ENCODE results near the gene DPH3. TPM values are rescaled to one million over a fixed set of nuclear protein-coding genes. Genes with fewer than 3 reads are reported as not detected.

Gene DPH3
- total RNA-seq, 2 experiments from 2014 or later = 18.2 to 19.9 TPM

DNA sequence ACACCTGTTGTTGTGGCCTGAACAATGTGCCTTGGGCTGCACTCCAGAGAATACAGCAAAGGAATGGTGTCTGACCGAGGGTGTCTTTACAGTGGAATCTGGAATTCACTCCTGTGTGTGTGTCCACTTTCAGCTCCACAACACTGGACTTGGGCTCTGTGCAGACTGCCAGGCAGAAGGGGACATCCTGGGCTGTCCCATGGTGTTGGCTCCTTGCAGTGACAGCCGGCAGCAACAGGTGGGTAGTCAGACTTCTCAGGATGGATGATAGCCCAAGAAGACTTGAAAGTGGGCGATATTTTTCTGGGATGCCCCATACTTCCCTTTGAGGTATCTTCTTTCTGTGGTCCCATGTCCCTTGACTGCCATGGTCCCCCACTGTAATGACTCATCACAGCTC is 45.0 kb downstream of the DPH3 start:
- CTCF ChIA-PET = interaction anchor here (1.5 kb wide), 1 partner anchor 41 kb away, joined by 3 read pairs; no protein-coding TSS in a partner anchor
- no peaks in the 10 kb centered on the region for H3K36me3 Mint-ChIP-seq (ENCODE audit: low read depth)
- TF ChIP-seq, protein P1, sequence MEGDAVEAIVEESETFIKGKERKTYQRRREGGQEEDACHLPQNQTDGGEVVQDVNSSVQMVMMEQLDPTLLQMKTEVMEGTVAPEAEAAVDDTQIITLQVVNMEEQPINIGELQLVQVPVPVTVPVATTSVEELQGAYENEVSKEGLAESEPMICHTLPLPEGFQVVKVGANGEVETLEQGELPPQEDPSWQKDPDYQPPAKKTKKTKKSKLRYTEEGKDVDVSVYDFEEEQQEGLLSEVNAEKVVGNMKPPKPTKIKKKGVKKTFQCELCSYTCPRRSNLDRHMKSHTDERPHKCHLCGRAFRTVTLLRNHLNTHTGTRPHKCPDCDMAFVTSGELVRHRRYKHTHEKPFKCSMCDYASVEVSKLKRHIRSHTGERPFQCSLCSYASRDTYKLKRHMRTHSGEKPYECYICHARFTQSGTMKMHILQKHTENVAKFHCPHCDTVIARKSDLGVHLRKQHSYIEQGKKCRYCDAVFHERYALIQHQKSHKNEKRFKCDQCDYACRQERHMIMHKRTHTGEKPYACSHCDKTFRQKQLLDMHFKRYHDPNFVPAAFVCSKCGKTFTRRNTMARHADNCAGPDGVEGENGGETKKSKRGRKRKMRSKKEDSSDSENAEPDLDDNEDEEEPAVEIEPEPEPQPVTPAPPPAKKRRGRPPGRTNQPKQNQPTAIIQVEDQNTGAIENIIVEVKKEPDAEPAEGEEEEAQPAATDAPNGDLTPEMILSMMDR (IDR thresholded peaks at IDR 0.05) = no peak
- no peaks in the 10 kb centered on the region for H3K9me3 Mint-ChIP-seq
- POLR2A ChIA-PET = interaction anchor here (1.0 kb wide), 1 partner anchor 13 kb away, joined by 3 read pairs; no protein-coding TSS in a partner anchor
- H3K27ac Mint-ChIP-seq = no peak overlapping the region
- intact Hi-C loops (cut with micrococcal nuclease) = no loop called here
- no peak overlapping the region for H3K4me3 Mint-ChIP-seq
- ATAC-seq (no peak), DNase-seq (no peak)
- H3K4me1 Mint-ChIP-seq (ENCODE audit: low read depth) = no peaks in the 10 kb centered on the region
- H3K27me3 Mint-ChIP-seq = peaks cover 1% of the 10 kb centered on the region

DNA sequence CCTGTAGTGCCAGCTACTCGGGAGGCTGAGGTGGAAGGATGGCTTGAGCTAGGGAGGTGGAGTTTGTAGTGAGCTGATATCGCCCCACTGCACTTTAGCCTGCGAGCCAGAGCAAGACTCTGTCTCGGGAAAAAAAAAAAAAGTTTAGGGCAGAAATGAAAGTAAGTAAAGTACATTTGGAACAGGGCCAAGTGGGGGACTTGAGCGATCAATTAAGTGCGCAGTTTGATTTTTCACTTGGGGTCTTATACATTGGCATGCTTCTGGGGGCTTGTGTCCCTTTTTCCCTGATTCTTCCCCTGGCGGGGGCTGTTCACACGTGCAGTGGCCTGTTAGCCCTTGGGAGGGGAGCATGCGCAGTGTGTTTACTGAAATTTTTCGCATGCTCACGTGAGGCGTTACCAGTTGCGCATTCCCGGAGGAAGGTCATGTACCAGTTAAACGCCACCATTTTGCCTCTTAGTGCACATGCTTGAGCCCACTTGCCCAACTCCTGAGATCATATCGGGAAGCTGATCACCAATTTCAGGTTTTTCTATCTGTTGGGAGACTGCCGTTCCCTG is 48.3 kb downstream of the DPH3 start:
- DNase-seq (no peak), ATAC-seq (no peak)
- ChIA-PET CTCF (interaction anchor here (1.0 to 1.8 kb wide), 4 partner anchors 13 to 54 kb away, joined by 3 to 4 read pairs (median 4); no protein-coding TSS in a partner anchor), POLR2A (no interaction called here)
- H3K27me3 Mint-ChIP-seq = peaks cover 1% of the 10 kb centered on the region
- no peak overlapping the region for H3K27ac Mint-ChIP-seq
- H3K9me3 Mint-ChIP-seq = no peaks in the 10 kb centered on the region
- intact Hi-C loops (cut with micrococcal nuclease) = no loop called here
- H3K4me3 Mint-ChIP-seq = no peak overlapping the region
- H3K4me1 Mint-ChIP-seq (ENCODE audit: low read depth) = no peaks in the 10 kb centered on the region
- TF ChIP-seq, protein P1 (IDR thresholded peaks at IDR 0.05) = no peak
- no peaks in the 10 kb centered on the region for H3K36me3 Mint-ChIP-seq (ENCODE audit: low read depth)

DNA sequence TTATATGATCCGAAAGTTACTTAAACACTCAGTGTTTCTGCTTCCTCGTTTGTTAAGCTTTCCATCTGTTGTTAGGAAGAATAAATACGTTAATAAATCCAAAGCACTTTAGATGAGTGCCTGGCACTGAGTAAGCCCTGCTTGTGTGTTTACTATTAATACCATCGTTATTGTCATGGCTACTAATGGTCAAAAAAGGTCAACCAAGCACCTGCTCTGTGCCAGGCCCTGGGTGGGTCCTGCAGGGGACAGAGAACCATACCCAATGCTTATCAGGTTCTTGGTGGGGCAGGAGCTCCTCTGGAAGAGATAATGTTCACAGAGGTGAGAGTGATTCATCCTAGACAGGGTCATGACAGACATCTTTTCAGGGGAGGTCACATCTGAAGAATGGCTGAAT is 50.4 kb downstream of the DPH3 start:
- H3K4me3 Mint-ChIP-seq = no peak overlapping the region
- H3K9me3 Mint-ChIP-seq = no peaks in the 10 kb centered on the region
- CTCF ChIA-PET = interaction anchor here (1.1 kb wide), 1 partner anchor 36 kb away, joined by 4 read pairs; no protein-coding TSS in a partner anchor
- no peak overlapping the region for H3K27ac Mint-ChIP-seq
- POLR2A ChIA-PET = no interaction called here
- intact Hi-C loops (cut with micrococcal nuclease) = no loop called here
- peaks cover 1% of the 10 kb centered on the region for H3K27me3 Mint-ChIP-seq
- no peaks in the 10 kb centered on the region for H3K36me3 Mint-ChIP-seq (ENCODE audit: low read depth)
- TF ChIP-seq, protein P1 (IDR thresholded peaks at IDR 0.05) = no peak
- DNase-seq (no peak), ATAC-seq (no peak)
- H3K4me1 Mint-ChIP-seq (ENCODE audit: low read depth) = no peaks in the 10 kb centered on the region

DNA sequence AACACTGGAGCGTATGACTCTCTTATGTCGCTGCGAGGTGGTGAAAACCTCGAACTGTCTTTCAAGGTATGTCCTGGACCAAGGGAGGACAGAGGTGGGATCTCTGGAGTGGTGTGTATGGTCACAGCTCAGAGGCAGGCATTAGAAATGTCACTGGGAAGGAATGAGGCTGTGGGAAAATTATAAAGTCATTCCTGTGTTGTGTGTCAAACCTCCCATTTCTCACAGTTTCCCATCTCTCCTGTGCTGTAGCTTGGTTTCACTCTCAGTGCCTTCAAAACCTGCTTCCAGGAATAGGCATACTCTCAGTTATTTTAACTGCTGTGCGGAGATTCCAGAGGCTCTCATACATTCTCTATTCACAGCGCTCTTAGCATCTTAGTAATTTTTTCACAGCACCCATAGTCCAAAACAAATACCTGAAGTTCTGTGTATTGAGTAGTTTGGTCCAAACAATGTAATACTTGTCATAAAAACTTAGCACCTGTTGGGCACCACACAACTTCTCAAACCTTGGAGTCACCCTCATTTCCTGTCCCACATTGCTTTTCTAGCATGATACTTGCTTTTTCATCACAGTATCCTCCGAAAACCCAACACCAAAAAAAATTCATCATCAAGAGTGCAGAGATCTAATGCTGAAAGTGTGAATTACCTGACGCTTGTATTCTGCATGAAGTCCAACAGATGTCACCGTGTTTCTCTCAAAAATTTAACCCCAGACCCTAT is 53.4 kb downstream of the DPH3 start:
- DNase-seq = no peak
- no peaks in the 10 kb centered on the region for H3K27me3 Mint-ChIP-seq
- TF ChIP-seq, protein P1 (IDR thresholded peaks at IDR 0.05) = no peak
- no peaks in the 10 kb centered on the region for H3K36me3 Mint-ChIP-seq (ENCODE audit: low read depth)
- CTCF ChIA-PET = interaction anchor here (0.7 to 1.5 kb wide), 2 partner anchors 30 to 33 kb away, joined by 3 to 4 read pairs; no protein-coding TSS in a partner anchor
- H3K4me1 Mint-ChIP-seq (ENCODE audit: low read depth) = no peaks in the 10 kb centered on the region
- no peak overlapping the region for H3K27ac Mint-ChIP-seq
- H3K4me3 Mint-ChIP-seq = no peak overlapping the region
- no peaks in the 10 kb centered on the region for H3K9me3 Mint-ChIP-seq
- POLR2A ChIA-PET = no interaction called here
- intact Hi-C loops (cut with micrococcal nuclease) = no loop called here
- ATAC-seq = no peak

Other genes starting within 250 kb of the DPH3 start
- gene GALNT15, start 90.3 kb downstream of the DPH3 start, total RNA-seq = not detected
- gene OXNAD1, start 269 bp upstream of the DPH3 start, total RNA-seq = 10 to 100 TPM; 37.0 to 38.8 TPM
- 100 to 1,000 TPM; 113 to 125 TPM for gene RFTN1, start 248.8 kb upstream of the DPH3 start, total RNA-seq

All from activated CD8-positive, alpha-beta T cell treated with anti-CD3 and anti-CD28 coated beads for 36 hours (primary cell).